A673 (cell line): Measurements from ENCODE around the gene BLVRA. TPM values are rescaled to one million over a fixed set of nuclear protein-coding genes. Genes with fewer than 3 reads are reported as not detected.

ENCODE experiments used
- BruUV-seq: library from RNA; stranded (reverse); fragments of 400-500 nt; replicated peaks from 2 replicates; lab custom pipeline; 2021; lab: Mats Ljungman, UMichigan
- CTCF ChIA-PET: fragments of 300-600 bp; sonication (Branson Sonifier 250); formaldehyde crosslinking; loops from one replicate; lab custom pipeline; 2022; ENCODE audit warnings: antibody characterized with exemption; lab: Charles Lee
- POLR2A ChIA-PET: fragments of 300-600 bp; sonication (Branson Sonifier 250); formaldehyde crosslinking; loops from one replicate; lab custom pipeline; 2022; ENCODE audit warnings: antibody characterized with exemption; ENCODE audit not compliant: low non-redundant PET; lab: Charles Lee
- DNase-seq: peaks from one replicate; pipeline ENCODE4 v3.0.0-alpha.2; 2015; ENCODE audit warnings: low spot score
- H3K27ac ChIP-seq: fragments of 200-600 bp; sonication (generic); 2 replicates; pipeline ENCODE4 v1.5.1; 2016; ENCODE audit warnings: mixed run types, low read depth, mild to moderate bottlenecking, mixed read lengths, antibody characterized with exemption, low read length; ENCODE audit not compliant: poor library complexity, severe bottlenecking
- H3K27me3 ChIP-seq: fragments of 200-600 bp; sonication (generic); replicated peaks from 2 replicates; pipeline ENCODE4 v1.6.1; 2017; ENCODE audit warnings: mixed run types, low read depth, mild to moderate bottlenecking, mixed read lengths, antibody characterized with exemption, low read length; ENCODE audit not compliant: insufficient read depth, poor library complexity
- H3K36me3 ChIP-seq: fragments of 200-600 bp; sonication (generic); 2 replicates; pipeline ENCODE4 v1.6.1; 2016; ENCODE audit warnings: mixed run types, mild to moderate bottlenecking, mixed read lengths, antibody characterized with exemption, low read length; ENCODE audit not compliant: insufficient read depth, poor library complexity, severe bottlenecking
- H3K4me1 ChIP-seq: fragments of 200-600 bp; sonication (generic); 2 replicates; pipeline ENCODE4 v1.6.1; 2017; ENCODE audit warnings: mixed run types, mild to moderate bottlenecking, mixed read lengths, antibody characterized with exemption, low read length; ENCODE audit not compliant: insufficient read depth, poor library complexity, severe bottlenecking
- H3K4me3 ChIP-seq: fragments of 200-600 bp; sonication (generic); 2 replicates; pipeline ENCODE4 v1.5.1; 2016; ENCODE audit warnings: low read depth, mixed run types, mild to moderate bottlenecking, mixed read lengths, low read length; ENCODE audit not compliant: poor library complexity, severe bottlenecking
- H3K9me3 ChIP-seq: fragments of 200-600 bp; sonication (generic); 2 replicates; pipeline ENCODE4 v1.6.1; 2016; ENCODE audit warnings: mixed run types, low read depth, mild to moderate bottlenecking, mixed read lengths, antibody characterized with exemption, low read length; ENCODE audit not compliant: poor library complexity, severe bottlenecking
- EZH2 ChIP-seq: fragments of 200-600 bp; sonication (generic); IDR thresholded peaks from 2 replicates; pipeline ENCODE4 v1.6.1; 2017; ENCODE audit warnings: borderline replicate concordance, low read depth, mild to moderate bottlenecking, mixed read lengths, antibody characterized with exemption, low read length; ENCODE audit not compliant: poor library complexity, severe bottlenecking
- intact Hi-C: fragments of 100-400 bp; cut with micrococcal nuclease; formaldehyde crosslinking; loops from one replicate; pipeline ENCODE4 v1.10.0; 2022; ENCODE audit not compliant: unreplicated experiment
- total RNA-seq: library from RNA; stranded (reverse); gene quantifications from 2 replicates; pipeline ENCODE4 v1.2.3, GENCODE V29; 2021
- TF ChIP-seq, protein P1 (sequence below): fragments of 300-800, 200-600 bp; sonication (generic); conservative IDR thresholded peaks from 2 replicates; pipeline ENCODE4 v1.5.1; 2017; ENCODE audit warnings: low read depth, mild to moderate bottlenecking, antibody characterized with exemption, low read length, moderate library complexity, mixed read lengths

BLVRA gene
- total RNA-seq, 1 experiment from 2014 or later, result 20.6 TPM

GRCh38 chr7:43856316-43856715 lies 97.8 kb downstream of the BLVRA start:
- intact Hi-C loops, result no loop called here

More at GRCh38 chr7:43856316-43856715, 97.8 kb downstream of the BLVRA start:
- Histone ChIP-seq H3K9me3 (no peaks in the 10 kb centered on the region), H3K4me1 (no peaks in the 10 kb centered on the region), H3K27me3 (no peaks in the 10 kb centered on the region), H3K27ac (no peak overlapping the region), H3K36me3 (no peaks in the 10 kb centered on the region), H3K4me3 (no peak overlapping the region)
- TF ChIP-seq, protein P1, sequence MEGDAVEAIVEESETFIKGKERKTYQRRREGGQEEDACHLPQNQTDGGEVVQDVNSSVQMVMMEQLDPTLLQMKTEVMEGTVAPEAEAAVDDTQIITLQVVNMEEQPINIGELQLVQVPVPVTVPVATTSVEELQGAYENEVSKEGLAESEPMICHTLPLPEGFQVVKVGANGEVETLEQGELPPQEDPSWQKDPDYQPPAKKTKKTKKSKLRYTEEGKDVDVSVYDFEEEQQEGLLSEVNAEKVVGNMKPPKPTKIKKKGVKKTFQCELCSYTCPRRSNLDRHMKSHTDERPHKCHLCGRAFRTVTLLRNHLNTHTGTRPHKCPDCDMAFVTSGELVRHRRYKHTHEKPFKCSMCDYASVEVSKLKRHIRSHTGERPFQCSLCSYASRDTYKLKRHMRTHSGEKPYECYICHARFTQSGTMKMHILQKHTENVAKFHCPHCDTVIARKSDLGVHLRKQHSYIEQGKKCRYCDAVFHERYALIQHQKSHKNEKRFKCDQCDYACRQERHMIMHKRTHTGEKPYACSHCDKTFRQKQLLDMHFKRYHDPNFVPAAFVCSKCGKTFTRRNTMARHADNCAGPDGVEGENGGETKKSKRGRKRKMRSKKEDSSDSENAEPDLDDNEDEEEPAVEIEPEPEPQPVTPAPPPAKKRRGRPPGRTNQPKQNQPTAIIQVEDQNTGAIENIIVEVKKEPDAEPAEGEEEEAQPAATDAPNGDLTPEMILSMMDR, result no peak
- no peak for TF ChIP-seq EZH2
- BruUV-seq, result no TSS peak
- CTCF ChIA-PET, result no interaction called here
- POLR2A ChIA-PET, result interaction anchor here (0.6 kb wide), 1 partner anchor 24 kb away, joined by 3 read pairs; no protein-coding TSS in a partner anchor
- DNase-seq, result no peak

Other genes starting within 250 kb of the BLVRA start
- 17.1 and 27.3 TPM in 2 replicates for gene STK17A, start 175.6 kb upstream of the BLVRA start, total RNA-seq
- gene COA1, start 29.2 kb upstream of the BLVRA start, total RNA-seq, result 105 and 115 TPM in 2 replicates
- gene MRPS24, start 110.8 kb downstream of the BLVRA start, total RNA-seq, result 172 and 181 TPM in 2 replicates
- 23.8 and 26.6 TPM in 2 replicates for gene URGCP, start 147.9 kb downstream of the BLVRA start, total RNA-seq
- 10.6 and 11.8 TPM in 2 replicates for gene UBE2D4, start 167.8 kb downstream of the BLVRA start, total RNA-seq
- gene SPDYE1, start 239.2 kb downstream of the BLVRA start, total RNA-seq, result not detected in 2 replicates